Mucosa of rectum (tissue), 2 donors: ENCODE data around the gene MRPS2.
"Not testable (repeated sequence)": the region's sequence is repeated elsewhere in the genome, so short reads cannot be mapped to it uniquely, and the experiment has no call there.

Experiments
- H3K27ac ChIP-seq, 2 donors: one replicate each; pipeline ENCODE4 v1.7.0; 2013; ENCODE audit warnings: inconsistent platforms in 2 of 2, low read depth in 2 of 2, low read length in 2 of 2
- H3K27me3 ChIP-seq, 2 donors: one replicate each; pipeline ENCODE4 v1.7.0; 2013; ENCODE audit warnings: low read length in 2 of 2; ENCODE audit not compliant: control insufficient read depth in 2 of 2, insufficient read depth in 2 of 2
- H3K36me3 ChIP-seq, 2 donors: one replicate each; pipeline ENCODE4 v1.7.0; 2013; ENCODE audit warnings: low read length in 2 of 2; ENCODE audit not compliant: control insufficient read depth in 2 of 2, insufficient read depth in 2 of 2
- H3K4me1 ChIP-seq, 2 donors: one replicate each; pipeline ENCODE4 v1.7.0; 2013; ENCODE audit warnings: low read length in 2 of 2, mild to moderate bottlenecking in 1 of 2; ENCODE audit not compliant: control insufficient read depth in 2 of 2, insufficient read depth in 2 of 2
- H3K4me3 ChIP-seq, 2 donors: one replicate each; pipeline ENCODE4 v1.7.0; 2013; ENCODE audit warnings: low read length in 2 of 2
- H3K9ac ChIP-seq, 2 donors: one replicate each; pipeline ENCODE4 v1.7.0; 2013; ENCODE audit warnings: low read length in 2 of 2, low read depth in 1 of 2, mild to moderate bottlenecking in 1 of 2
- H3K9me3 ChIP-seq, 2 donors: one replicate each; pipeline ENCODE4 v1.7.0; 2013; ENCODE audit warnings: low read length in 2 of 2; ENCODE audit not compliant: control insufficient read depth in 2 of 2
- donor health status: healthy.
- donor health status: Normal muscosa, but diverticular disease.

MRPS2 gene

GRCh38 chr9:135506327-135507103, 6.0 kb downstream of the MRPS2 start:
- Histone ChIP-seq H3K4me1 (peaks cover 4 to 6% of the 10 kb centered on the region in 2 donors), H3K4me3 (no peak overlapping the region), H3K9me3 (peaks cover 0 to 2% of the 10 kb centered on the region in 2 donors), H3K27ac (no peak overlapping the region), H3K9ac (no peak overlapping the region), H3K27me3 (no peaks in the 10 kb centered on the region), H3K36me3 (peaks cover 14 to 17% of the 10 kb centered on the region in 2 donors)

DNA sequence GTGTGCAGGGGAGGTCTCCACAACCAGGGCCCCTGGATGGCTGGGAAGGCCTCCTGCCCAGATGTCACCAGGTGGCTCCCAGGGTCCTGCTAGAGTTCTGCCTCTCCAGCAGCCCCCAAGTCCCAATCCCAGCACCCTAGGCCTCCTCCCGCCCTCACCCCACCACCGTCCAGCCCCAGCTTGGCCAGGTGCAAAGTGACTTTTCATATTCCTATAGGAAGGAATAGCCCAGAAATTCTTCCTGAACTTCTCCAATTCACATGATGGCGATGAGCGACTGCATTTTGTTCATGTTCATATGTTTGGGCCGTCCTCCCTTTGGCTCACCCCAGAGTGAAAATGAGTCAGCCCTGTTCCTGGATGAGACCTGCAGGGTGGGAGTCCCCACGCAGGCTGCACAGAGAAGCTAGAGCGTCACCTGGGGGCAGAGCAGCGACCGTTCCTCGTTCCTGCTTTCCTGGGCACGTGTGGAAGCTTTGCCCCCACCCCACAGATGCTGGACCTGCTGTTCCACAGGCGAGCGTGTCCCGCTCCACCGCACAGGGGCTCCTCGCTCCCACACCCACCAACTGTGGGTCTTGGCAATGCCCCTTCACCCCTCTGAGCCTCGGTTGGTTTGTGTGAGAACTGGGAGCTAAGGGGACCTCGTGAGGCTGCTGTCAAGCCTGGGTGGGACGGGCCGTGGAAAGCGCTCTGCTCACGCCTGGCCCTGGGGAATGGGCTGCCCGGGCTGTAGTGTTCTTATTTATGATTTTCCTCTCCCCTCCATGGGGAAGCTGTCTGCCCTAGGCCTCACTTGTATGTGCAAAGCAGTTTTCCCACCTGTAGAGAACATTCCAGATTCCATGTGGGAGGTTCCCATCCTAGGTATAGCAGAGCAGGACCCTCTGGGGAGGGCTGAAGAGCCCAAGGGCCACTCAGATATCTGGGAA, 6.9 kb downstream of the MRPS2 start:
- Histone ChIP-seq H3K9me3 (peaks cover 0 to 2% of the 10 kb centered on the region in 2 donors), H3K4me1 (no peaks in the 10 kb centered on the region), H3K36me3 (peaks cover 14 to 17% of the 10 kb centered on the region in 2 donors), H3K4me3 (no peak overlapping the region), H3K27me3 (no peaks in the 10 kb centered on the region), H3K27ac (no peak overlapping the region), H3K9ac (no peak overlapping the region)

GRCh38 chr9:135508211-135508820, 7.8 kb downstream of the MRPS2 start:
- no peaks in the 10 kb centered on the region for H3K27me3 ChIP-seq
- peaks cover 0 to 2% of the 10 kb centered on the region in 2 donors for H3K9me3 ChIP-seq
- no peaks in the 10 kb centered on the region for H3K4me1 ChIP-seq
- H3K36me3 ChIP-seq, result peaks cover 10 to 12% of the 10 kb centered on the region in 2 donors
- no peak overlapping the region for H3K9ac ChIP-seq
- no peak overlapping the region for H3K27ac ChIP-seq
- H3K4me3 ChIP-seq, result no peak overlapping the region

- Histone ChIP-seq H3K4me1 (no peaks in the 10 kb centered on the region), H3K4me3 (no peak overlapping the region), H3K27me3 (no peaks in the 10 kb centered on the region), H3K9me3 (peaks cover 0 to 2% of the 10 kb centered on the region in 2 donors), H3K9ac (no peak overlapping the region), H3K36me3 (peaks cover 0 to under 1% of the 10 kb centered on the region in 2 donors), H3K27ac (no peak overlapping the region)
Observed at GRCh38 chr9:135509458-135509857, 9.0 kb downstream of the MRPS2 start.

GRCh38 chr9:135512241-135512603, 11.7 kb downstream of the MRPS2 start:
- Histone ChIP-seq H3K9ac (no peak overlapping the region), H3K27me3 (no peaks in the 10 kb centered on the region), H3K27ac (no peak overlapping the region), H3K36me3 (no peaks in the 10 kb centered on the region), H3K9me3 (peaks cover 0 to 2% of the 10 kb centered on the region in 2 donors), H3K4me1 (no peaks in the 10 kb centered on the region), H3K4me3 (no peak overlapping the region)

- peaks cover 0 to 2% of the 10 kb centered on the region in 2 donors for H3K9me3 ChIP-seq
- no peaks in the 10 kb centered on the region for H3K36me3 ChIP-seq
- H3K9ac ChIP-seq, result no peak overlapping the region
- no peaks in the 10 kb centered on the region for H3K4me1 ChIP-seq
- no peak overlapping the region for H3K4me3 ChIP-seq
- no peak overlapping the region for H3K27ac ChIP-seq
- H3K27me3 ChIP-seq, result no peaks in the 10 kb centered on the region
Observed at GRCh38 chr9:135512904-135513303, 12.4 kb downstream of the MRPS2 start.

- no peak overlapping the region for H3K4me3 ChIP-seq
- H3K4me1 ChIP-seq, result no peaks in the 10 kb centered on the region
- H3K9me3 ChIP-seq, result peaks cover 0 to 2% of the 10 kb centered on the region in 2 donors
- no peaks in the 10 kb centered on the region for H3K36me3 ChIP-seq
- H3K27me3 ChIP-seq, result no peaks in the 10 kb centered on the region
- H3K27ac ChIP-seq, result no peak overlapping the region
- H3K9ac ChIP-seq, result no peak overlapping the region
Observed at GRCh38 chr9:135513351-135513846, 12.9 kb downstream of the MRPS2 start.

DNA sequence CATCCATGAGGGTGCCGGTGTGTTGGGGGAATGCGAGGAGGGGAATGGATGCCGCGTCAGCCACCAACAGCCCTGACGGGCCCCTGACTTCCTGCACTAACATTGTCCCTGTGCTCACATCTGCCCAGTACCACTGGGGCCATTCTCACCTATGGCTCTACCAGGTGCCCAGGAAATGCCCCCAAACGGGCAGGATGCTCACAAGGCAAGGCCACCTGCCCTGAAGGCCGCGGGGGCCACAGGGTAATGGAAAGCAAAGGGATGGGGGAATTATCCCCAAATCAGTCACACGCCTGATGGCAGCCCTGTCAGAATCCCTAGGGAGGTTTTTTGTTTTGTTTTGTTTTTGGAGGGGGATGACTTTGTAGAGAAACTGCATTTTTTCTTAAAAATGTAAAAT, 13.4 kb downstream of the MRPS2 start:
- not testable (repeated sequence) for H3K27me3 ChIP-seq, H3K36me3 ChIP-seq, H3K4me1 ChIP-seq, H3K27ac ChIP-seq, H3K4me3 ChIP-seq, H3K9ac ChIP-seq, H3K9me3 ChIP-seq

- Histone ChIP-seq H3K27me3 (peaks cover 0 to under 1% of the 10 kb centered on the region in 2 donors), H3K27ac (no peak overlapping the region), H3K9ac (no peak overlapping the region), H3K4me3 (no peak overlapping the region), H3K9me3 (no peaks in the 10 kb centered on the region), H3K36me3 (no peaks in the 10 kb centered on the region), H3K4me1 (no peaks in the 10 kb centered on the region)
Observed at GRCh38 chr9:135514342-135515082, 14.0 kb downstream of the MRPS2 start.
